ENCODE measurements around the gene TMEM239.
"Not testable (repeated sequence)": the region's sequence is repeated elsewhere in the genome, so short reads cannot be mapped to it uniquely, and the experiment has no call there.

Gene TMEM239

GRCh38 chr20:2816030-2816582 lies at the start of gene TMEM239:
Gene TMEM239, plus strand, starts transcription at chr20:2816364. Its CDS starts 191 bp downstream, at chr20:2816555.
- DNase-seq, result no peak

GRCh38 chr20:2767768-2768631 lies 48.2 kb upstream of the TMEM239 start:
- DNase-seq, result no peak

GRCh38 chr20:2768632-2769015 lies 47.5 kb upstream of the TMEM239 start:
- DNase-seq, result no peak

- not testable (repeated sequence) for DNase-seq
Measured at GRCh38 chr20:2770091-2770490, 46.1 kb upstream of the TMEM239 start.

GRCh38 chr20:2771631-2772080 lies 44.5 kb upstream of the TMEM239 start:
- DNase-seq, result no peak

- DNase-seq, result no peak
Measured at GRCh38 chr20:2773812-2774211, 42.4 kb upstream of the TMEM239 start.

- peak in 1 of 2 experiments; percentile 18 for DNase-seq
Measured at GRCh38 chr20:2775139-2775538, 41.0 kb upstream of the TMEM239 start.

GRCh38 chr20:2778602-2779321 lies 37.4 kb upstream of the TMEM239 start:
- DNase-seq, result no peak

- no peak for DNase-seq
Measured at GRCh38 chr20:2780948-2781347, 35.2 kb upstream of the TMEM239 start.

- DNase-seq, result no peak
Measured at GRCh38 chr20:2783908-2784566, 32.1 kb upstream of the TMEM239 start.

GRCh38 chr20:2793471-2793870 lies 22.7 kb upstream of the TMEM239 start:
- no peak for DNase-seq

GRCh38 chr20:2794202-2794748 lies 21.9 kb upstream of the TMEM239 start:
- no peak for DNase-seq

GRCh38 chr20:2794866-2795447 lies 21.2 kb upstream of the TMEM239 start:
- no peak for DNase-seq

- DNase-seq, result no peak
Measured at GRCh38 chr20:2795451-2795850, 20.7 kb upstream of the TMEM239 start.

GRCh38 chr20:2796011-2796660 lies 20.0 kb upstream of the TMEM239 start:
- no peak for DNase-seq

- DNase-seq, result no peak
Measured at GRCh38 chr20:2797136-2797983, 18.8 kb upstream of the TMEM239 start.

- DNase-seq, result no peak
Measured at GRCh38 chr20:2798095-2798805, 17.9 kb upstream of the TMEM239 start.

- no peak for DNase-seq
Measured at GRCh38 chr20:2798814-2799213, 17.4 kb upstream of the TMEM239 start.

GRCh38 chr20:2799271-2799670 lies 16.9 kb upstream of the TMEM239 start:
- DNase-seq, result no peak

Data from SHP77 (cell line).